NCI-H128 (cell line): ENCODE results near the gene ABHD16A.

Experiments
- DNase-seq: peaks from one replicate; lab custom pipeline; 2025; ENCODE audit not compliant: unreplicated experiment; lab: John Stamatoyannopoulos, UW

The ABHD16A gene

GRCh38 chr6:31690231-31691077 is 12.7 kb downstream of the ABHD16A start:
- DNase-seq = no peak

- DNase-seq = no peak
These were observed 13.6 kb downstream of the ABHD16A start for GRCh38 chr6:31689249-31690110.

GRCh38 chr6:31687860-31688693 is 15.0 kb downstream of the ABHD16A start:
- DNase-seq = no peak

GRCh38 chr6:31687321-31687720 is 15.8 kb downstream of the ABHD16A start:
- DNase-seq = no peak

GRCh38 chr6:31686483-31686882 is 16.6 kb downstream of the ABHD16A start:
- no peak for DNase-seq

GRCh38 chr6:31683591-31683990 is 19.5 kb downstream of the ABHD16A start:
- no peak for DNase-seq

- DNase-seq = no peak
These were observed 21.9 kb downstream of the ABHD16A start for GRCh38 chr6:31681135-31681671.

GRCh38 chr6:31680226-31681134 is 22.6 kb downstream of the ABHD16A start, which contains the start of gene LY6G5C:
LY6G5C (minus strand) TSS chr6:31681067; CDS start chr6:31680373, 694 bp downstream.
- peak; percentile 51 for DNase-seq

- no peak for DNase-seq
These were observed 25.2 kb downstream of the ABHD16A start for GRCh38 chr6:31677955-31678354.

GRCh38 chr6:31676904-31677303 is 26.2 kb downstream of the ABHD16A start:
- no peak for DNase-seq

- no peak for DNase-seq
These were observed 26.7 kb downstream of the ABHD16A start for GRCh38 chr6:31676322-31676903.

GRCh38 chr6:31669676-31670075 is 33.4 kb downstream of the ABHD16A start, which contains the start of gene LY6G5B:
LY6G5B (plus strand) TSS chr6:31669976; CDS start chr6:31670951, 975 bp downstream.
- DNase-seq = no peak

GRCh38 chr6:31666337-31666965 is 36.7 kb downstream of the ABHD16A start:
- DNase-seq = no peak

- peak; percentile 95 for DNase-seq
These were observed 37.4 kb downstream of the ABHD16A start, which contains the start of gene CSNK2B for GRCh38 chr6:31665501-31666336. CSNK2B (plus strand) TSS chr6:31666080; CDS start chr6:31666832, 752 bp downstream.

- peak; percentile 81 for DNase-seq
These were observed 38.2 kb downstream of the ABHD16A start, which contains the start of gene GPANK1 for GRCh38 chr6:31664790-31665500. GPANK1 (minus strand) TSS chr6:31664997; CDS start chr6:31664478, 519 bp downstream.

GRCh38 chr6:31663961-31664789 is 38.9 kb downstream of the ABHD16A start:
- DNase-seq = no peak
